ENCODE results near the gene OCA2.
"Not testable (repeated sequence)": the region's sequence is repeated elsewhere in the genome, so short reads cannot be mapped to it uniquely, and the experiment has no call there.

Gene OCA2

GRCh38 chr15:27993544-27993943, 105.6 kb downstream of the OCA2 start:
- DNase-seq, result no peak

DNA sequence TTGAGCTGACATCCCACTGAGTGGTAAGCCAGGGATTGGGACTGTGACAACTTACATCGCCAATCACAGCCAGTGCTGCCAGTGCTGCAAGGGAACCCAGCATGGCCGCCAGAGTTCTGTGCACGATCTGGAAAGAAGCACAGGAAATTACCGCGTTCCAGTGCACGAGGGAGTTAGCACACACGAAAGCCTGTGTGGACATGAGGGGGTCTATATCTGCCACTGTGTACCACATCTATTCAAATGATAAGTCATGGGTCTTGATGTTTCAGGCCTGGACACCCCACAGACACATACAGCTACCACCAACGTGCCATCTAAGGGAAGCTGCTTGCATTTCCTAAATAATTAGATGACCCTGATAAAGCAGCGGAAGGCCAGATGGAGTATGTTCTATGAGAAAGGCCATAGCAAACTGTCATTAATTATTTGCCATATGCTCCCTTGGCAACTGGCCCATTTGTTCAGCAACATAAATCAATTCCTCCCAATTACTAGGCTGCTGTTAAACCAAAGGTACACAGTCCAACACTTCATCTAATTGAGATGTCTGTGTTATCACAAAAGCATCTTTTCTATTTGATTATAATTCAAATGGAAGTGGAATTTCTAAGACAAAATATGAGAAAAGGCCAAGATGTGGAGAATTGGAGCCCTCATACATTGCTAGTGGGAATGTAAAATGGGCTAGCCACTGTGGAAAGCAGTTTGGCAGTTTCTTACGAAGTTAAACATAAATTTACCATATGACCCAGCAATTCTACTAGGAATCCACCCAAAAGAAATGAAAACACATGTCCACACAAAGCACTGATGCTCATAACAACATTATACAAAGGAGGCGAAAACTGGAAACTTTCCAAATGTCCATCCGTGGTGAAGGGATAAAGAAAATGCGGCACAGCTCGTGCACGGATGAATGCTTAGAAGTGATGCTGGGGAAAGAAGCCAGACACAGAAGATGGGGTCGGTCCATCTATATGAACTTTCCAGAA, 108.3 kb downstream of the OCA2 start:
- DNase-seq, result no peak

GRCh38 chr15:27989838-27990237, 109.3 kb downstream of the OCA2 start:
- DNase-seq, result no peak

DNA sequence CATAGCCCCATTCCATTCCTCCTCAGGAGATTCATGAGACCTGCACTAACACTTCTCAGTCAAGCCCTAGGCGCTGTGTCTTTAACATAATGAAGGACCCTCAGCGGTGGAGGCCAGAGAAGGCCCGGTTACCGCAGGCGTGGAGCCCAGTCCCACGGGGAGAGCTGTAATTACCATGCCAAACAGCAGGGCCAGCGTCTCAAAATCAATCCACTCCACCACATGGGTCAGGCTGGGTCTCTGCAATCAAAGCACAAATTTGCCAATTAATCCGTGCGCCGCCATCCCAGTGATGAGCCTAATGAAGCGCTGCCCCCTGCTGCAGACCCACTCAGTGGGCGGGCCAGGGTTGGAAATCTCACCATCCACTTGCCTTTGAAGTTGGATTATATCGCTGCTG, 109.7 kb downstream of the OCA2 start:
- DNase-seq, result no peak

DNA sequence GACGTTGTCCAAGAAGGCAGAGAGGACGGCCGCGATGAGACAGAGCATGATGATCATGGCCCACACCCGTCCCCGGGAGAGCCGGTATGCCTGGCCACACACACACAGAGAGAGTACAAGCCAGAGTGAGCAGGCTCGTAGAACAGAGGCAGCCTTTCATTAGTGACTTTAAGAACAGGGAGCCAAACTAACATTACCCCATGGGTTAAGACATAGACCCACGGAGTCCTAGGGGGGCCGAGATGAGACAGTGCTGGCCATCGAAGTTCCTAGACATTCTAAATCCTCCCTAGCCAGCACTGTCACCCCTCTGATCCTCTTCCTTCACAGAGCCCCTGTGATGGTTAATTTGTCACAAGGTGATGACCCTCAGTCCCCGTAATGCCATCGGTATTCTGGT, 114.0 kb downstream of the OCA2 start:
- no peak for DNase-seq

GRCh38 chr15:27983496-27983895, 115.6 kb downstream of the OCA2 start:
- DNase-seq, result no peak

GRCh38 chr15:27977696-27978095, 121.4 kb downstream of the OCA2 start:
- DNase-seq, result no peak

DNA sequence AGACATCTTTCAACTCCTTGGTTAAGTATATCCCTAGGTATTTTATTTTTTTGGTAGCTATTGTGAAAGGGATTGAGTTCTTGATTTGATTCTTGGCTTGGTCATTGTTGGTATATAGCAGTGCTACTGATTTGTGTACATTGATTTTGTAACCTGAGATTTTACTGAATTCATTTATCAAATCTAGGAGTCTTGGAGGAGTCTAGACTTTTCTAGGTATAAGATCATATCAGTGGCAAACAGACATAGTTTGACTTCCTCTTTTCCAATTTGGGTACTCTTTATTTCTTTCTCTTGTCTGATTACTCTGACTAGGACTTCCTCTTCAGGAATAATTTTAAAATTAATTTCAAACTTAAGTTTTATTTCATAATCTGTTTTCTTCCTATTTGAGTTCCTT, 125.2 kb downstream of the OCA2 start:
- DNase-seq, result no peak

- DNase-seq, result no peak
Observed at GRCh38 chr15:27970661-27971392, 128.3 kb downstream of the OCA2 start.

- no peak for DNase-seq
Observed at GRCh38 chr15:27967541-27967940, 131.6 kb downstream of the OCA2 start.

GRCh38 chr15:27965546-27965945, 133.6 kb downstream of the OCA2 start:
- no peak for DNase-seq

- no peak for DNase-seq
Observed at GRCh38 chr15:27961801-27962200, 137.3 kb downstream of the OCA2 start.

DNA sequence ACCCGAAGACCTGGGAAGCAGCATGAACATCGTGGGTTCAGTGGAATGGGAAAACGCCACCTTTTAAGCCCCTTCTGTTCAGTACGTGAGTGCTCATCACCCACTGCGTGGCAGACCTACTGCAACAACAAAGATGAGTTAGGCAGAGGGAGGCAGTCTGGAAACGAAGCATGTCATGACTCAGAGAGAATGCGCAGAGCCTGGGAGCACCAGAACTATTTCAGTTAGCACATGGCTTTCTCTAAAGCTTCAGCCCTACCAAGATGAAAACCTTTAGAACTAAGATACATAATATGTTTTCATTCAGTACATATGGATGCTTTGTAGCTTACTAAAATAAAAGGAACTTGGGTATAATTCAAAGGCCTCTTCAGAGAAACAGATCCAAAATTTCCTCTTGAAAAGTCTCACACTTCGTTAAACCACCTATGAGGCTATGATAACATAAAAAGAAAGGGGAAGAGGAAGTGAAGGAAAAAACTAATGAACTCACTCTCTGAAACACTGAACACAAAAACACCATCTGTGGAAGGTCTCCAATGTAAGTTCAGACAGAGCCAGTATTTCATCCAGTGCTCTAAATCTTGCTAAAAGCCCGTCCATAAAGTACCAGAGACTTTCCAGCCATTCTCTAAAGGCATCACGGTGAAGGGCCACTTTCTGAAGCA, 140.1 kb downstream of the OCA2 start:
- DNase-seq, result no peak

DNA sequence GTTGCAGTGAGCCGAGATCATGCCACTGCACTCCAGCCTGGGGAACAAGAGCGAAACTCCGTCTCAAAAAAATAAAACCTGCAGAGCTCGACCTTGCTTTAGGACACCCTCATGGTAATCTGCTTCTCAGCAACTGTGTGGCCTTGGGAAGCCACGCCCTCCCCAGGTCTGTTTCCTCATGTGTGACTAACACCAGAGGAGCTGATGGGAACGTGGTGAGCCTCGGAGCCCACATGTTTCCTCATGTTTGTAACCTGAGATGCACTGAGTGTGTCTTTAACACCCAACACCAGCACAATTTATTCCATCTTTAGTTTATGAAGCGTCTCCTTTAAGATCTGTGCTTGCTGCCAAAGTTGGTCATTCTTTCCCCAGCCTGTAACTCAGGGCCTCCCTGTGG, 142.8 kb downstream of the OCA2 start:
- no peak for DNase-seq

GRCh38 chr15:27955087-27955486, 144.0 kb downstream of the OCA2 start:
- DNase-seq, result no peak

DNA sequence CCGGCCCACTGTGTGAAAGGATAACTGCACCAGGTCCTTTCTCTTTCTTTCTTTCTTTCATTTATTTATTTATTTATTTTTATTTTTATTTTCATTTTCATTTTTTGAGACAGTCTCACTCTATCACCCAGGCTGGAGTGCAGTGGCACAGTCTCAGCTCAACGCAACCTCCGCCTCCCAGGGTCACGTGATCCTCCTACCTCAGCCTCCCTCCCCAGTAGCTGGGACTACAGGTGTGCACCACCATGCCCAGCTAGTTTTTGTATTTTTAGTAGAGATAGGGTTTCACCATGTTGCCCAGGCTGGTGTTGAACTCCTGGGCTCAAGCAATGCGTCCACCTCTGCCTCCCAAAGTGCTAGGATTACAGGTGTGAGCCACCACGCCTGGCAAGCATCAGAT, 146.5 kb downstream of the OCA2 start:
- DNase-seq, result not testable (repeated sequence)

- DNase-seq, result no peak
Observed at GRCh38 chr15:27951191-27951890, 147.8 kb downstream of the OCA2 start.

DNA sequence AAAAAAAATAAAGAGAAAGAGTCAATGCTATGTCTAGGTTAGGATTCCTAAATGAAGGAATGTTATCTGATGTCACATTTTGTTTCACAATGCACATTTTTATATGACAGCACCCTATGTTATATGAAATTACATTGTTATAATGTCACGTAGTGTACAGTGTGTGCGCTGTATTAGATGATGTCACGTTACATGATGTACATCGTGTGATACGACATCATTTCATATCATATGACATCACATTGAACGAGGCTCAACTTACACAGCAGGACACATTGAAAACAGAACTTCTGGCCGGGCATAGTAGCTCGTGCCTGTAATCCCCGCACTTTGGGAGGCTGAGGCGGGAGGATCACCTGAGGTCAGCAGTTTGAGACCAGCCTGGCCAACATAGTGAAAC, 150.0 kb downstream of the OCA2 start:
- DNase-seq, result no peak

DNA sequence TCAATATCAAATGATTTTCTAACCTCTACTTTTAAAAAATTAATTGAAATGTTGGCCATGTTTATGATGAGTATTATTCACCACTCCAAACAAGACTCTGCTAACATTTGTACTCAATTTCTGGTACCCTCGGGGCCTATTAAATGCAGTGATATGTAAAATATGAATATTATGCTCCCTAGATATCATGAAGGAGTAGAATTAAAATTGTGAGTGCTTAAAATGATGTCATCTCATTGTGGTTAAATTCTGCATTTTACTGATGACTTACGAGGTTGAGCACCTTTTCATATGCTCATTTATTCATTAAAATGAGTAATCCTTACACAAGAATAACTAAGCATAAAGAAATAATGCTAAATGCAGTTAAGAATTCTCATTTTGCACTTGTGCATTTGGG, 159.9 kb downstream of the OCA2 start:
- no peak for DNase-seq

- no peak for DNase-seq
Observed at GRCh38 chr15:27937851-27938250, 161.3 kb downstream of the OCA2 start.

GRCh38 chr15:27936164-27936563, 163.0 kb downstream of the OCA2 start:
- no peak for DNase-seq

GRCh38 chr15:27935328-27935727, 163.8 kb downstream of the OCA2 start:
- no peak for DNase-seq

- DNase-seq, result no peak
Observed at GRCh38 chr15:27934782-27935181, 164.3 kb downstream of the OCA2 start.
